Loucy (cell line): ENCODE data around the gene ATG7.

Experiments used
- CTCF ChIP-seq: fragments of 200-600 bp; sonication (generic); conservative IDR thresholded peaks from 2 replicates; pipeline ENCODE4 v1.5.1; 2014; ENCODE audit warnings: mild to moderate bottlenecking, antibody characterized with exemption, low read length
- EZH2phosphoT487 ChIP-seq: fragments of 200-600 bp; IDR thresholded peaks from 2 replicates; pipeline ENCODE4 v1.6.1; 2018; ENCODE audit warnings: antibody characterized with exemption, mild to moderate bottlenecking, moderate library complexity, borderline replicate concordance

- TF ChIP-seq CTCF: no peak
- no peak for TF ChIP-seq EZH2phosphoT487
These were observed 271.8 kb downstream of the ATG7 start for GRCh38 chr3:11543948-11544387.
